HCEC 1CT (cell line): ENCODE measurements around the gene GUSB.
A peak's percentile ranks its signal among the peaks of the same experiment; 100 is the strongest.
"Not testable (repeated sequence)": the region's sequence is repeated elsewhere in the genome, so short reads cannot be mapped to it uniquely, and the experiment has no call there.

Source experiments
- DNase-seq: peaks from one replicate; pipeline ENCODE4 v3.0.0-alpha.2; 2017

GUSB gene

DNA sequence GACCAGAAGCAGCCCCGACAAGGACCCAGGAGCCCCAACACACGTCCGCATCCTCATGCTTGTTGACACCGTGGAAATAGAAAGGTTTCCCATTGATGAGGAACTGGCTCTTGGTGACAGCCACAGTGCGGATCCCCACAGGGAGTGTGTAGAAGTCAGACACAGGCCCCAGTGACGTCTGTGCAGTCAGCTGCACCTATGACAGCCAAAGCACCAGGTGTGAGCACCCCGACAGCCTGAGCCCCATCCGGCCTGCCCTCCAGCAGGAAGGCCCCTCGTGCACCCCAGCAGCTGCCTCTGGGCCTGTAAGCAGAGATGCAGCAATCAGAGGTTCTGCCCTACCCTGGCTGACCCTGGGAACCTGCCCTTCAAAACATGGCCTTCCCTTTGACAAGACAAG lies 7.1 kb downstream of the GUSB start:
- DNase-seq, result no peak

GRCh38 chr7:65974191-65974801 lies 7.7 kb downstream of the GUSB start:
- no peak for DNase-seq

DNA sequence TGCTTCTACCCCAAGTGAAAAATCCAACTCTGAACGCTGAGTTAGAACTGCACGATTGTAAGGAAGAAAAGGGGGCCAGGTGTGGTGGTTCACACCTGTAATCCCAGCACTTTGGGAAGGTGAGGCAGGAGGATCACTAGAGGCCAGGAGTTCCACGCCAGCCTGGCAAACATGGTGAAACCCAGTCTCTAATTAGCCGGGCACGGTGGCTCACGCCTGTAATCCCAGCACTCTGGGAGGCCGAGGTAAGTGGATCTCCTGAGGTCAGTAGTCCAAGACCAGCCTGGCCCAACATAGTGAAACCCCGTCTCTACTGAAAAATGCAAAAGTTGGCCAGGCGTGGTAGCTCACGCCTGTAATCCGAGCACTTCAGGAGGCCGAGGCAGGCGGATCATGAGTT lies 9.0 kb downstream of the GUSB start:
- no peak for DNase-seq

- no peak for DNase-seq
These were observed 11.0 kb downstream of the GUSB start for GRCh38 chr7:65971021-65971420.

GRCh38 chr7:65968256-65969185 lies 13.5 kb downstream of the GUSB start:
- DNase-seq, result no peak

DNA sequence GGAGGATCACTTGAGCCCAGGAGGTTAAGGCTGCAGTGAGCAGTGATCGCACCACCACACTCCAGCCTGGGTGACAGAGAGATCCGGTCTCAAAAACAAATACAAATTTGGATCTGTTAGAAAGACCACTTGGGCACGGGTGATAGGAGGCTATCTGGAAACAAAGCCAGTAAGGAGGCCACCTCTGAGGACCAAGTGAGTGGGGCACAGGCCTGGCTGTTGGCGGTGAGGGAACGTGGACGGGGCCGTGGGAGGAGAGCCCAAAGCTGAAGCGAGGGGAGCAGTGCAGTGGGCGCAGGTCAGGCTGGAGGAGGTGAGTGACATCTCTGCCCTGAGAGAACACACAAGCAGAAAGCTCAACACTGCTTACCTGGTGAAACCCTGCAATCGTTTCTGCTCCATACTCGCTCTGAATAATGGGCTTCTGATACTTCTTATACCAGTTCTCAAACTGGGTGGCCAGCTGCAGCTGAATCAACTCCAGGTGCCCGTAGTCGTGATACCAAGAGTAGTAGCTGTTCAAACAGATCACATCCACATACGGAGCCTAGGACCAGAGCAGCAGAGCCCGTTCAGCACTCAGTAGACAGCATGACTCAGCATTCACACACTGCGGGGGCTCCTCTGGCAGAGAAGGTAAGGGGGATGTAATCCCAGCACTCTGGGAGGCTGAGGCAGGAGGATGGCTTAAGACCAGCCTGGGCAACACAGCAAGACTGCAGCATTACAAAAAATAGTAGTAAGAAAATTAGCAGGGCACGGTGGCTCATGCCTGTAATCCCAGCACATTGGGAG lies 14.5 kb downstream of the GUSB start:
- no peak for DNase-seq

- DNase-seq, result no peak
These were observed 15.9 kb downstream of the GUSB start for GRCh38 chr7:65966146-65966545.

GRCh38 chr7:65964671-65965070 lies 17.3 kb downstream of the GUSB start:
- not testable (repeated sequence) for DNase-seq

DNA sequence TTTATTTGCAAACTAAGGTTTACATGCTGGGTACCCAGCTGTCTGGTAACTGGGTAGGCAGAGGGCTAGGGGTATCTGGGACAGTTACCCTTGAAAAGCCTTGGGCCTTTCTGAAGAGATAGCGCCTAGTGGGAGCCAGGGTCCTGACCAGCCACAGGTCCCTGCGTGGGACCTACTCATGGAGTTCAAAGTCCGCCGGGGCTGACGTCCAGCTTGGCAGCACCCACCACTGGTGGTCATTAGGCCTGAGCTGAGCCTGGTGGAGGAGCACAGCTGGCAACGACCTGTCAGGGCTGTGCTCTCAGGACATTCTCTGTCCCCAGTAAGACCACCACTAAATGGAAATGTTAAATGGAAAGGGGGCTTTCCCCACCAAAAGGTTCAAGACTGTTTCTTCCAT lies 20.0 kb downstream of the GUSB start:
- no peak for DNase-seq

DNA sequence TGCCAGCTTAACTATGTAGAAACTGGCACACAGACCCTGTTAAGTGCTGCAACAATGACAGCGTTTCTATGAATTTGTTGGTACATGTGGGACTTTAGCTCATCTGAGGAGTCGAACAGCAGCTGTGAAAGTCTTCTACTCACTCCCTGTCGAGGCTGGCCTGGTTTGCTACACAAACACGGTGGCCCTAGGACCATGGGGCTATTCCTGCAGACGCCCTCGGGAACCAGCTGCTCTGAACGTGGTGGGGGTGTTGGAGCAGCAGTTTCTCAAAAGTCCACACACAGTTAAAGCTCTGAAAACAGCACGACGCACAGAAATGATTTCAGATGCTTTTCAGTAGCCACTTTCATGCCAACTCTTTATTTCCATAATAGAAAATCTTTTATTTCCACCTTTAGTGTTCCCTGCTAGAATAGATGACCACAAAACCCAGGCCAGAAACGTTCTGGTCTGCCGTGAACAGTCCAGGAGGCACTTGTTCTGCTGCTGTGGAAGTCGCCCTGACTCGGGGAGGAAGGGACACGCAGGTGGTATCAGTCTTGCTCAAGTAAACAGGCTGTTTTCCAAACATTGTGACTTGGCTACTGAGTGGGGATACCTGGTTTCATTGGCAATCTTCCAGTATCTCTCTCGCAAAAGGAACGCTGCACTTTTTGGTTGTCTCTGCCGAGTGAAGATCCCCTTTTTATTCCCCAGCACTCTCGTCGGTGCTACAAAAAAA lies 21.5 kb downstream of the GUSB start:
- no peak for DNase-seq

DNA sequence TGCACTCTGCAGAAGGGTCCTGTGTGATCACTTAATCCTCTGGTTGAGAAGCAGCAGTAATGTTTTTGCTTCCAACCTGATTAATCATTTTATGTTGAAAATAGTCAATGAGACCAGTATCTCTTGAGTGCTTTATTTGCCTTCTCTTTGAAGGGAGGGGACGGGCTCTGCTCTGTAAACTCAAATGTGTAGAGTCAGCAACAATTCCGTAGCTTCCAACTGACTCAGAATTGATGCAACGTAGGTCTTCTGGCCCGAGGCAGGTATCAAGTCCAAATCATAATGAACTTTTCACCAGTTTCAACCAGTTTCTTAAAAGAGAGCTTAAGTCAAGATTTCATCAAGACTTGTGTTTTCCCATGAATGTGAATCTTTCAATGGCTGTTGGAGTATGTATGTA lies 26.3 kb downstream of the GUSB start:
- no peak for DNase-seq

DNA sequence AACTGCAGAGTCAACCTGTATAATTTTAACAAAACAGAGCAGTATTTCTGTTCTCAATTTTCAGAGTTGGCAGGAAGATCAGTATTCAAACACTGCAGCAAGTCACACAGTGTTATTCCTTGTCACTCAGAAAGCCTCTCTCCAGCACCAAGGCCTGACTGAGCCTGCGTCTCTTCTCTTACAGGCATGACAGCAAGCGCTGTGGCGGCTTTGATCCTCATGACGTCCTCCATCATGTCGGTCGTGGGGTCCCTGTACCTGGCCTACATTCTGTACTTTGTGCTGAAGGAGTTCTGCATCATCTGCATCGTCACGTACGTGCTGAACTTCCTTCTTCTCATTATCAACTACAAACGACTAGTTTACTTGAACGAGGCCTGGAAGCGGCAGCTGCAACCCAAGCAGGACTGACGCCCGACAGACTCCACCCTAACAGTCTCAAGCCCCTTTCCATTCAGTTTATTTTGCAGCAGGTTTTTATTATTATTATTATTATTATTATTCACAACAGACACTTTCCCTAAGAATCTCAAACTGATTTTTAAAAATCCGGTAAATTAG lies 28.0 kb downstream of the GUSB start:
- no peak for DNase-seq

DNA sequence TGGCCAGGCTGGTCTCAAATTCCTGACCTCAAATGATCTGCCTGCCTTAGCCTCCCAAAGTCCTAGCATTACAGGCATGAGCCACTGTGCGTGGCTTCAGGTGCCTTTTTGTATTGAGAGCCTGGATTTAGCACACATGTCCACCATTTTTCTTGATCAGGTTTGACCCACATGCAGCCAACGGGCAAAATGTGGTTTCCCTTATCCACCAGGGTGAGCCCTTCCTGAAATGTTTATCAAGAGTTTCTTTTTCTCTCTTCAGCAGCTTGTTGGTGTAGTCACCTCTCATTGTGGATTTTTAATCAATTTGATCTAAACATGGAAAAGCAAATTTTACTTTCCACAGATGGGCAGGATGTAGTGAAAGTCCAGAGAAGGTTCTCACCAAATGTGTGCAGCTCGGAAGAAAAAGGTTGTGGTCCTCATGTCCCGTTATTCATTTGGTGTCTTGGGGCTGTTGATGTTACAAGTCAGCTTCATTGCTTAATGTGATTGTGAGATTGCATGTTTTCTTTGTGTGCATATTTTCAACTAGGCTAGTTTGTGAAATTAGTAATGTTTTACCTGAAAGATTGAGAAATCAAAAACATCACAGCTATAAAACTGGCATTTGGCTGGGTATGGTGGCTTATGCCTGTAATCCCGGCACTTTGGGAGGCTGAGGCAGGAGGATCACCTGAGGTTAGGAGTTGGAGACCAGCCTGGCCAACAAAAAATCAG lies 28.9 kb downstream of the GUSB start:
- no peak for DNase-seq

- DNase-seq, result no peak
These were observed 30.0 kb downstream of the GUSB start for GRCh38 chr7:65951837-65952578.

- DNase-seq, result peak; percentile 70
These were observed 35.1 kb downstream of the GUSB start for GRCh38 chr7:65946904-65947303.

DNA sequence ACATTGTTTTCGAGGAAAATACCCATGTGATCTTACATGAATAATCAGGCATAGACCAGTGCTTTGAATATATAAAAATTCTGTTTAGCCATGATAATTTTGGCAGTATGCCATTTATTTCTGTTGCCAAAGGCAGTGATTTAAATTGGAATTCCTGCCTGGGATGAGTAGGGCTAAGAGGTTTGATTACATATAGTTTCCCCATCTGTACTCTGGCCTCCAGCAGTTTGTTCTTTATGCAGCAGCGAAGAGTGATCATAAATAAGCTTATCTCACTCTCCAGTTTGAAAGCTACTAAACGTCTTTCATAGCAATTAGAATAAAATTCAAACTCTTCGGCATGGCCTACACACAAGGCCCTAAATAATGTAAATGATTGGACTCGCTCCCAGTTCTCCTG lies 36.2 kb downstream of the GUSB start:
- not testable (repeated sequence) for DNase-seq

DNA sequence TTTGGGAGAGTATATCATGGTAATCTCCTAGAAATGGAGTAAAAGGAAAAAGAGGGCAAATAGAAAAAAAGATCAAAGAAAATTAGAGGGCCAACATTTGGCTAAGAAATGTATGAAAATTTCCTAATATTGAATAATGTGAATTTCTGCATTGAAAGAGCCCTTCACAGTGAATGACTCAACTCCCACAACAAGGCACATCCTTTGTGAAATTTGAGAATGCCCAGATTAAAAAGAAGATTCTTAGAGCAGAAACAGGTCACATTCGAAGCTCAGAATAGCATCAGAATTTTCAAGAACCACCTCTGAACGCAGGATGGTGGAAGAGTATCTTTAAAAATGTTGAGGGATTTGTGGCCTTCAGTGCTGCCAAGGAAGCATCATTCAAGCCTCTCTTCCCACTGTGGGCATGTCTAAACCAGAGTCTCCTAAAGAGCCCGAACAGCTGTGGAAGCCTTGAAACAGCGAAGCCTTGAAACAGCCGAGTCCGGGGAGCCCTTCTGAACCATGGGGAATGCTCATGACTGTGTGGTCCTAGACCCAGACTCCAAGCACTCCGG lies 43.6 kb downstream of the GUSB start:
- DNase-seq, result peak; percentile 6

DNA sequence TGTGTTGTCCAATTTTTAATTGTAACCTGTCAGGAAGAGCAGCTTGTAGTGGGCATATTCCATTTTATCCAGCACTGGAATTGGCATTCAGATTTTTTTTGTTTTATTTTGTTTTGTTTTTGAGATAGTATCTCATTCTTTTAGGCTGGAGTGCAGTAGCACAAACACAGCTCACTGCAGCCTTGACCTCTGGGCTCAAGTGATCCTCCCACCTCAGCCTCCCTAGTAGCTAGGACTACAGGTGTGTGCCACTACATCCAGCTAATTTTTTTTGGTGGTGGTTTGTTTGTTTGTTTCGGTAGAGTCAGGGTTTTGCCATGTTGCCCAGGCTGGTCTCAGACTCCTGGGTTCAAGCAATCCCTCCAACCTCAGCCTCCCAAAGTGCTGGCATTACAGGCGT lies 44.7 kb downstream of the GUSB start:
- DNase-seq, result no peak

GRCh38 chr7:65931685-65932084 lies 50.3 kb downstream of the GUSB start:
- DNase-seq, result no peak

- no peak for DNase-seq
These were observed 54.2 kb downstream of the GUSB start for GRCh38 chr7:65927489-65928448.
